Measurements from ENCODE around the gene CHRM4.
A peak's percentile ranks its signal among the peaks of the same experiment; 100 is the strongest.
"Not testable (repeated sequence)": the region's sequence is repeated elsewhere in the genome, so short reads cannot be mapped to it uniquely, and the experiment has no call there.

CHRM4 gene

DNA sequence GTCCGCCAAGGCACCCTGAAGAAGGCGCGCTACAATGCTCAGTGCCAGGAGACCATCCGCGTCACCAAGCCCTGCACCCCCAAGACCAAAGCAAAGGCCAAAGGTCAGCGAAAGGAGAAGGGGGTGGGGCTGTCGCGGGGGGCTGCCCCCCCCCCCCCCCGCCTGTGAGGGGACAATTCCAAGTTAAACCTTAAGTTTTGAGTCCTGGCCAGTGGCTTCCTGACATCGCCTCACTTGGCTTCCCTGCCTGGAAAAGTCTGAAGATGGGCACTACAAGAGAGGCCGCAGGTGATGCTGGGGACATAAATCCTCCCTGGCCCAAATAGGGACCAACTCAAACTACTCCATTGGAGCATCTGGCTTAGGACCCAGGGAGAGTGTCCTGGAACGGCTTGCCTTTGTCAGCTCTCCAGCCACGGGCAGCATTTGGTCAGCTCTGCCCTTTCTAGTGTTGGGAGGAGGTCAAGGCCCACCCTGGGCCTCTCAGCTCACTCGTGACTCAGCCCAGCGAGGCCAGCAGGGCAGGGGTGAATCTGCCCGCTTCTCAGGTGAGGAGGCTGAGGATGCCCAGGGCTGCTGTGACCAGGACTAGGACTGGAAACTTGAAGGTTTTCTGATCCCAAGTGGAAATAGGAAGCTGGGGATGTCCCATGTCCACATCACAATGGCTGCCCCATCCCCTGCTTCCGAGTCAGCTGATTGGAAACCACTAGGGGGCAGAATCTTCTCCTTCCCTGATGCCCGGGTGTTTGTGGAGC lies 8.8 kb downstream of the CHRM4 start:
- peak in 8 of 51 donors; percentile 7 to 55 (median 19) for DNase-seq

DNA sequence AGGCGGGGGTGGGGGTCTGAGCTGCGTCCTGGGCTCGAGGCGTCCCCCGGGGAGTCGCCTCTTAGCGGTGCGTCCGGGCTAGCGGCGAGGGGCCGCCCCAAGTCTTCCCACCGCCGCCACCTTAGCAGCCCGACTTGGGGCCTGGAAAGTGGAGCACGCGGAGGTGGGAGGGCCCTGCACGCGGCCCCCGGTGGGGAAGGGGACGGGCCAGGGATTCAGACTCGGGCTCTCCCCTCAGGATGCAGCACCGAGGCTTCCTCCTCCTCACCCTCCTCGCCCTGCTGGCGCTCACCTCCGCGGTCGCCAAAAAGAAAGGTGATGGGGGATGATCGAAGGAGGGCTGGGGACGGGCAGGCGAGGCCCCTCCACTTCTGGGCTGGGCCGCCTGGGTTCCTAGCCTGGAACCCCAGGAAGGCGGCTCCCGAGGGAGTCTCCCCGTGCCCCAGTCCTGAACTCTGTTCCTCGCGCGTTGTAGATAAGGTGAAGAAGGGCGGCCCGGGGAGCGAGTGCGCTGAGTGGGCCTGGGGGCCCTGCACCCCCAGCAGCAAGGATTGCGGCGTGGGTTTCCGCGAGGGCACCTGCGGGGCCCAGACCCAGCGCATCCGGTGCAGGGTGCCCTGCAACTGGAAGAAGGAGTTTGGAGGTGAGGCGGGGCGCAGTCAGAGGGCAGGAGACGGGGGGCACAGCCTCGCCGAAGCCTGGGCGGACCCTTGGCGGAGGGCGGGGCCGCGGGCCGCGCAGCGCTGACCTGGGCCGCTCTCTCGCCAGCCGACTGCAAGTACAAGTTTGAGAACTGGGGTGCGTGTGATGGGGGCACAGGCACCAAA lies 9.5 kb downstream of the CHRM4 start:
- DNase-seq, result peak in 1 of 51 donors; percentile 17

DNA sequence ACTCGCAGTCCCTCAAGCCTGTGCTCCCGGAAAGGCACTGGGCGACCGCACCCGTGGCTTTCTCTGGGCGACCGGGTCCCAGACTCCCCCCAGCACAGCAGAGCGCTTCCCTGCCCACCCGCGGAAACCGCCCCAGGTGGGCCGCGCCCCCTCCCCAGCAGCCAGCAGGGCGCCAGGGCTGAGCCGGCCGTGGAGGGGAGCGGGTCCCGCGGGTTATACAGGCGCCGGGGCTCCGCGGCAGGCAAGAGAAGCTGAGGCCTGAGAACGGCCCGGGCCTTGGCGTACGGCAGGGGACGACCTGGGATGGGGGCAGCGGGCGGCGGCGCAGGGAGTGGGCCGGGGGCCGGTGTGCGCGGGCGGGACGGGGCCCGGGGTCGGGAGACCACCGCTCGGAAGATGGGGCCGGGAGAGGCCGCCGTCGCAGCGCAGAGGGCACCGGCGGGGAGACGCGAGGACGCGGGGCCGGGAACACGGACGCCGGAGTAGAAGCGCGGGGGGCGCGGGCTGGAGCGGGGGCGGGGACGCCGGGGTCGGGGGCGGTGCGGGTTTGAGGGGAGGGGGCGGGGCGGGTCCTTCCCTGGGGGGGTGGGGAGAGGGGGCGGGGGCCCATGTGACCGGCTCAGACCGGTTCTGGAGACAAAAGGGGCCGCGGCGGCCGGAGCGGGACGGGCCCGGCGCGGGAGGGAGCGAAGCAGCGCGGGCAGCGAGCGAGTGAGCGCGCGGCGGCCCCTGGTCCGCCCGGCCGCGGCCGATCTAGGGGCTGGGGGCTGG lies 10.3 kb downstream of the CHRM4 start, which contains the start of gene MDK:
MDK (plus strand) TSS at position 622 of the 771 bp plus-strand sequence. CDS start 389 bp downstream, outside the sequence.
- peak in 8 of 51 donors; percentile 19 to 47 (median 31) for DNase-seq

DNA sequence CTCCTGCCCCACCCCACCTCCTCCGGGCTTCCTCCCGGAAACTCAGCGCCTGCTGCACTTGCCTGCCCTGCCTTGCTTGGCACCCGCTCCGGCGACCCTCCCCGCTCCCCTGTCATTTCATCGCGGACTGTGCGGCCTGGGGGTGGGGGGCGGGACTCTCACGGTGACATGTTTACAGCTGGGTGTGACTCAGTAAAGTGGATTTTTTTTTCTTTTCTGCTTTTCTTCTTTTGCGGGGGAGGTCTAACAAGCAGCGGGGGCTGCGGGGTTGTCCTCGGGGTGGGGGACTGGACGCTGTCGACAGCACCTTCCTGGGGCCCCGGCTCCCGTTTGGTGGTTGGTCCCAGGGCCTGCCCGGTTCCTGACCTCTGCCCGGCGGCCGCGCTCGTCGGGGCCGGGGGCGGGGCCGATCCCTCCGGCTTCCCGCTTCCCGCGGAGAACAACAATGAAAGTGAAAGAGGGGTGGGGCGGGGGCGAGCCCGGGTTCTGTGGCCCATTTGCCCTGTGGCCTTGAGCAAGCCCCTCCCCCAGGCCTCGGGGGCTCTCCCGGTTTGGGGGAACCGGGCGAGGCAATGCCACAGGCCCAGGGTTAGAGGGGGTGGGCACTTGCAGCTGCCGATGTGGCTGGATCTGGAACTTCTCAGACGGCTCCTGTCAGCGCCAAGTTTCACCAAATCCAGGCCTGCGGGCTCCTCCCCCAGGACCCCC lies 11.1 kb downstream of the CHRM4 start:
- peak in 10 of 51 donors; percentile 20 to 59 (median 33) for DNase-seq

DNA sequence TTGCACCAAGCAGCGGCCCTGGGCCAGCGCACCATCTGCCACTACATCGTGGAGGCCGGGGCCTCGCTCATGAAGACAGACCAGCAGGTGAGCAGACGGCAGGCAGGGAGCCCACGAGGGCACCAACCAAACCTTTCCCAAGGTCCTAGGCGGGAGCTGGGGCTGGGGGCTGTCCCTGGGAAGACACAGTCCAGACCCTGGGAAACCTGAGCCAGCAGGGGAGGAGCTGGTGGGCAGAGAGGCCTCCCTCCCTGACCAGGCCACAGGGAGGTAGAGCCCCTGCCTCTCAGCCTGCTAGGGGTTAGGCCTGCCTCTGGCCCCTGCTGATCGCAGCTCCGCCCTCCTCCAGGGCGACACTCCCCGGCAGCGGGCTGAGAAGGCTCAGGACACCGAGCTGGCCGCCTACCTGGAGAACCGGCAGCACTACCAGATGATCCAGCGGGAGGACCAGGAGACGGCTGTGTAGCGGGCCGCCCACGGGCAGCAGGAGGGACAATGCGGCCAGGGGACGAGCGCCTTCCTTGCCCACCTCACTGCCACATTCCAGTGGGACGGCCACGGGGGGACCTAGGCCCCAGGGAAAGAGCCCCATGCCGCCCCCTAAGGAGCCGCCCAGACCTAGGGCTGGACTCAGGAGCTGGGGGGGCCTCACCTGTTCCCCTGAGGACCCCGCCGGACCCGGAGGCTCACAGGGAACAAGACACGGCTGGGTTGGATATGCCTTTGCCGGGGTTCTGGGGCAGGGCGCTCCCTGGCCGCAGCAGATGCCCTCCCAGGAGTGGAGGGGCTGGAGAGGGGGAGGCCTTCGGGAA lies 11.9 kb downstream of the CHRM4 start:
- peak in 2 of 51 donors; percentile 5 to 16 for DNase-seq

DNA sequence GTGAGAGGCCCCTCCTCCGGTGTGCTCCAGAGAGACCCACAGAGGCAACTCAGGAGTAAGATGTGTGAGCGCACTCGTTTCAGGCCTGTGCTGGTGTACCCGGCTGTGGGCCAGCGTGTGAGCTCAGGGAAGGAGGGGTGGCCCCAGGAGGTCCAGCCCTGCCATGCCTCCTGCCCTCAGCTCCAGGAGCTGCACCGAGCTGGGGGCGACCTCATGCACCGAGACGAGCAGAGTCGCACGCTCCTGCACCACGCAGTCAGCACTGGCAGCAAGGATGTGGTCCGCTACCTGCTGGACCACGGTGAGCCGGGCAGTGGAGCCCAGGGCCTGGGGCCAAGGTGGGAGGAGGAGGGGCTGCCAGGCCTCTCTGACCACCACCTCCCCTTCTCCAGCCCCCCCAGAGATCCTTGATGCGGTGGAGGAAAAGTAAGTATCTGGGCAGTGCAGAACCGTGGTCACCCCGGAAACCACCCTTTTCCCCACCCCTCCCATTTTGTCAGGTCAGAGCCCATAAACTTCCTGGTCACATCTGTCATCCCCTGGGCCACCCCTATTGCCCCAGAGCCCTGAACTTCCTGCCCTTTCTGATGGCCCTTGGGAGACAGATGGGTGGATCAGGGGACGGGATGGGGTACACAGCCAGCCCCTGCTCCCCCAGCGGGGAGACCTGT lies 12.6 kb downstream of the CHRM4 start:
- no peak for DNase-seq

DNA sequence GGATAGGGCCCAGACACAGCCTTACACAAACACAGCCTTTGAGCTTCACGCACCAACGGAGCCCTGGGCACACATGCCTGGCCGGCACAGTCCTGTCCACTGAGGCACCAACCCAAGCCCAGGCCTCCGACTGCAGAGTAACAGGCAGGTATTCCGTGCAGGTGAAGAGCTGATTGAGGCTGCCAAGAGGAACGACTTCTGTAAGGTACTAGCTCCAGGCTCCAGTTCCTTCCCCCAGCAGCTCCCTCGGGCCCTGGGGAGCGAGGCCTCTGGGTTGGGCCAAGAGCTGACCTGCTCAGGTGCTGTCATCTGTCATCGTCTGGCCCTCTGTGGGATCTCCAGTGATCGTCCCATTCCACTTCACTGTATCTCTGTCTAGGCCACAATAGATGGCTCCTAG lies 13.3 kb downstream of the CHRM4 start:
- no peak for DNase-seq

DNA sequence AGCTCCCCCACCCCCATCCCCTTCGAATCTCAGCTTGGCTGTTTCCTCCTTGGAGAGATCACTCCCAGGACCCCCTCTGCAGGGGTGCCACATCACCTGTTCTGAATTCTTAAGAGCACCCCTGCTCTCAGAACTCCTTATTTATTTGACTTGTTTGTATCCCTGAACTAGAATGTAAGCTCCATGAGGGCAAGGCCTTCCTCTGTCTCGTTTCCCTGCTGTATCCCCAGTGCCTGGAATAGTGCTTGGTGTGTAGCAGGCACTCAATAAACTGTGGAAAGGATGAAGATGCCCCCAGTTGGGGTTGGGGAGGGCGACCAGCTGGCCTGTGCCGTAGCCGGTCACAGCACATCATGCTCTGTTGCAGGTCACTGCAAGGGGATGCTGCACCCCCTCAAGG lies 13.7 kb downstream of the CHRM4 start:
- no peak for DNase-seq

DNA sequence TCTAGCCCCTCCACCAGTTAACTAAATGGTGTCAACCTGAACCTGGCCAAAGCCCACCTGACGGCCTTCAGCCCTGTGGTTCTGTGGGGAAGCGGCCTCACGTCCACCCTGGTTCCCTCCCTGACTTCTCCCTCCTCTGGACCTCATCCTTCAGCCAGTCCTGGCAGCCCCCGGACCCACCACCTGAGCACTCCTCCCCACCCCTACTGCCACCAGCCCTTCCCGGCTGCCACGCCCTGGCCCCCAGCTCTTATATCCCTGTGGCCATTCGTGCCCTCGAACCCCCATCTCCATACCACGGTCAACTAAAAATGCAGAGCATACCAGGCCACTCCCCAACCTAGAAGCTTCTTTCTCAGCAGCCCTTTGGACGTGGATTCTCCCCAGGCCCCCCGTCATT lies 14.3 kb downstream of the CHRM4 start:
- DNase-seq, result no peak

DNA sequence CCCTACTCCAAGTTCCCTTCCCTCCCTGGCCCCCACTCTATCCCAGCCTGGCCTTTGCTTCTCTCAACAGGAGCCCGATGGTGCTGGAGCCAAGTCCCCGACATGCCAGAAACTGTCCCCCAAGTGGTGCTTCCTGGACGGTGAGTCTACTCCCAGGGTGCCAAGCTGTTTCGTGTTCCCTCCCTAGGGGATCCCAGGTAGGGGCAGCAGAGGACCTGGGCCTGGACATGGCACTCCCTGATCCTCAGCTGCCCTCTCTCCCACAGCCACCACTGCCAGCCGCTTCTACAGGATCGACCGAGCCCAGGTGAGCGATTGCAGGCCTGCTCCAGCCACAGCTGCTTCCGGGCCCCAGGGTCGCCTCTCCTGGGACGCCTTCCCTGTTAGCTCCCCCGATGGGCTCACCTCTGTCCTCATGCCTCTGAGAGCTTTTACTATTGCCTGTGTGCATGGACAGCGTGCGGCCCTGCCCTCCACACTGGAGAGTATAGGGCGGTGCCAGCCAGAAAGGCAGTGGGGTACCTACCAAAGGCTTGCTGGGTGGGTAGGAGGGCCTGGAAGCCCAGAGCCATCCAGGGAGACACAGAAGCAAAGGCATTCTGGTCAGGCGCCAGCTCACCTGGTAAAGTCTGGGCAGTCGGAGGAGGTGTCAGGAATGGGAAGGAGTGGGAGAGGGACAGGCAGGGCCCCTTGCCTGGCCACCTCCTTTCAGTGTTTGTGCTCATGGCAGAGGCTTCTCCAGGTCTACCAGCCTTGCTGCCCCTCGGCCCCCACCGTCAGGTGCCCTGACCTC lies 15.1 kb downstream of the CHRM4 start:
- DNase-seq, result no peak

DNA sequence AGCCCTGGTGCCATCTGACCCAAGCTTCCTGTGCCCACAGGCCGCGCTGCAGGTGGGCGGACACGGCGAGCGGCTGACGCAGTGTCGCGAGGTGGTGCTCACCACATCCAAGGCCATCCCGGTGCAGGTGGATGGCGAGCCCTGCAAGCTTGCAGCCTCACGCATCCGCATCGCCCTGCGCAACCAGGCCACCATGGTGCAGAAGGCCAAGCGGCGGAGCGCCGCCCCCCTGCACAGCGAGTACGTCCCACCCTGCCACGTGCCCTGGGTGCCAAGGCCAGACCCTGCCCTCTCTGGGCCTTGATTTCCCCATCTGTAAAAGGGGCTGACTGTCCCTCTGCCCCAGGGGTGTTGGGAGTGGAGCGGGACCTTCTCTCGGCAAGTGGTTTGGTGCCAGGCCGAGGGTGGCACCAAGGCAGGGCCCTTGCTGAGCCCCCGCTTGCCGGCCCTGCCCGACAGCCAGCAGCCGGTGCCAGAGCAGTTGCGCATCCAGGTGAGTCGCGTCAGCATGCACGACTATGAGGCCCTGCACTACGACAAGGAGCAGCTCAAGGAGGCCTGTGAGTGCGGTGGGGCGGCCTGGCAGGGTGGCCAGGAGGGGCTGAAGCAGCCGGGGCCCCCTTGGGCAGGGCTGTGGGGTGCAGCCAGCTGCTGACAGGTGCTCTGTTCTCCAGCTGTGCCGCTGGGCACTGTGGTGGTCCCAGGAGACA lies 16.0 kb downstream of the CHRM4 start:
- no peak for DNase-seq

DNA sequence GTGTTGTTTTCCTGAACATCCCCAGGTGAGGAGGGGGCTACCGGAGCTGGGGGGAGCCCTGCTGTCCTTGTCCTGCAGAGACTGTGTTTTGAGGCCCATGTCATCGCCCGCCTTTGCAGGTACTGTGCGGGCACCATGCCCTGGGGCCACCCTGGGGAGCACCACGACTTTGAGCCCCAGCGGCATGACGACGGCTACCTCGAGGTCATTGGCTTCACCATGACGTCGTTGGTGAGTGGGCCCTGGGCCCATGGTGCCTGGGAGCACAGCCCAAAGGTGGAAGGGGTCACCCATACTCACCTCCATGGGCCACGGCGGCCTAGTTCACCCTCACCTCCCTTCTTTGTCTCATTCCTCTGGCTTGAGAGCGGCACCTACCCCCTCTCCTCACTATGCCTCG lies 16.8 kb downstream of the CHRM4 start:
- no peak for DNase-seq

DNA sequence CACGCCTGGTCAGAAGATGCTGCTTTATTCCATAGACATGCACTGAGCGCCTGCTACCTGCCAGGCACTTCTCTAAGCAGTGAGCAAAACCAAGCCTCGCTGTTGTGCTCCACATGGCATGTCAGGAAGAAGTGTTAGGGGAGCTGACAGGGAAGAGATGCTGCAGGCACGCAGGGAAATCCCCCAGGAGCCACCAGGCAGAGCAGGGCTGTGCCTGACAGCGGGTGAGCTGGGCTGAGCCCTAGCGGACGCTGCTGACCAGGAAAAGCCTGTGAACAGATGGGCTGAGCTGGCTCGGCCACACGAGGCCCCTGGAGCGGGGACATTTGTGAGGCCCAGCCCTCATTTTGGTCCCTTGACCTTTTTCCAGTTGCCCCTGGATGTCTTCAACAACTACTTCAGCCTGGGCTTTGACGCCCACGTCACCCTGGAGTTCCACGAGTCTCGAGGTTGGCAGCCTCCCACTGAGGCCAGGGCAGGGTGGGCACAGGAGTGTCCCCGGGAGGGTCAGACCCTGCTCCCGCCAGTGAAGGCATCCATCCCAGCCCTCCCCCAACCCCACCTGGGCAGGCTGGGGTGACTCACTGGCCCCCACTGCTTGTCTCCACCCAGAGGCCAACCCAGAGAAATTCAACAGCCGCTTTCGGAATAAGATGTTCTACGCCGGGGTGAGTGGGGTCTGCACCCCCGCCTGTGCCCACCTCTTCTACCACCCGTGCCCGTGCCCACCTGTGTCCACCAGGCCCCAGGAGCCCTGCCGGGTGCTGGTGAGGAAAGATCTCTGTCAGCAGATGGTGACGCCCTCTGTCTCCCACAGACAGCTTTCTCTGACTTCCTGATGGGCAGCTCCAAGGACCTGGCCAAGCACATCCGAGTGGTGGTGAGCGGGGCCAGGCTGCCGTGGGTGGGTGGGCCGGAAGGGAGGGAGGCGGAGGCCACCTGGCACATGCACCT lies 17.5 kb downstream of the CHRM4 start:
- no peak for DNase-seq

DNA sequence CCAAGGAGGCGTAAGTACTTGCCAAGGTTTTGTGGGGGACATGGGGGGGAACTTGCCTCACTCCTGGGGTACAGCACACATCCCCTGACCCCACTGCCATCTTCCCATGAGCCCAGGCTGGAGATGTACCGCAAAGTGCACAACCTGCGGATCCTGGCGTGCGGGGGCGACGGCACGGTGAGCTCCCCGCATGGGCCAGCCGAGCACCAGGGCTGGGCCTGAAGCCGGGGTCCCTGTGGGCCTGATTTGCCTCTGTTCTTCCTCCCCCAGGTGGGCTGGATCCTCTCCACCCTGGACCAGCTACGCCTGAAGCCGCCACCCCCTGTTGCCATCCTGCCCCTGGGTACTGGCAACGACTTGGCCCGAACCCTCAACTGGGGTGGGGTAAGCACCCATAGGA lies 19.1 kb downstream of the CHRM4 start:
- not testable (repeated sequence) for DNase-seq

DNA sequence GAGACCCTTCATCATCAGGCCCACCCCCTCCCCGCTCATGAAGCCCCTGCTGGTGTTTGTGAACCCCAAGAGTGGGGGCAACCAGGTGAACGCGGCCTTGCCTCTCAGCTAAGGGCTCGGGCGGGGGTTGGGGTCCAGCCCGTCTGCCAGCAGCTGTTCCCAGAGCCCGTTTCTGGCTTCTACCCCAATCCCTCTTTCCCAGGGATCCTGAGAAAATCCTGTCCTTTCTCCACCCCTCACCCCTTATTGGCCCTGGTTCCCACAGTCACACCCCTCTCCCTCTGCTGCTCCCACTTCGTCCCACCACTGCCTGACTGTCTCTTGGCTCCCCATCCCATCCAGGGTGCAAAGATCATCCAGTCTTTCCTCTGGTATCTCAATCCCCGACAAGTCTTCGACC lies 19.5 kb downstream of the CHRM4 start:
- DNase-seq, result no peak

DNA sequence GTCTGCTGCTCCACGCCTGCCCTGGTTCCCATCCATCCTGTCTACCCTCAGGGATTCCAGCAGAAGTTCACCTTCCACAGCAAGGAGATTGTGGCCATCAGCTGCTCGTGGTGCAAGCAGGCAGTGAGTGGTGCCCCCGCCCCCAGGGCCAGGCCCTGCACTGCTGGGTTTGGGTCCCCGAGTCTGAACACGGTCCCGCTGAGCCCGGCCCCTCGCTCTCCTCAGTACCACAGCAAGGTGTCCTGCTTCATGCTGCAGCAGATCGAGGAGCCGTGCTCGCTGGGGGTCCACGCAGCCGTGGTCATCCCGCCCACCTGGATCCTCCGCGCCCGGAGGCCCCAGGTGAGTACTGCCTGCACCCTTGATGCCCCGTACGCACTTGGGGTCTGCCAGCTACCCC lies 20.3 kb downstream of the CHRM4 start:
- DNase-seq, result not testable (repeated sequence)

DNA sequence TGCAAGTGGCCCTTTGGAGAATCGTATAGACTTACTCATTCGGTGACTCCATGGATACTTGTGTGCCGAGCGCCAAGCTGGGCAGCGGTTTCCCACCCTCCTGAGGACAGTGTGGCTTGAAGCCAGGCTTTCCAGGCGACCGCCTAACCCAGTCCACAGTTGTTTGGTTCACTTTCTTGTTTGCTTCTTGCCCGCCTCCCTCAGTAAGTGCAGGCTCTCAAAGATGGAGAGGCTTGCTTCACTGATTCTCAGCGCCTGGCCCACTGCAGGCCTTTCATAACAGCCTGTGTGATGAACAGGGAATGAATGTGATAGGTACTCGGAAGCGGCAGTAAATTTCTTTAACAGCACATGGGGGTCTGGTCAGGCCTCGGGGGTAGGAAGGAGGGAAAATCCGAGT lies 21.3 kb downstream of the CHRM4 start:
- DNase-seq, result no peak

Measured in hypothalamus (tissue), 51 donors.